ENCODE measurements around the gene SPATA2. TPM values are rescaled to one million over a fixed set of nuclear protein-coding genes. Genes with fewer than 3 reads are reported as not detected.
A peak's percentile ranks its signal among the peaks of the same experiment; 100 is the strongest.

SPATA2 gene
- total and polyA plus RNA-seq, 2 of the 13 experiments (the other 11 are each of a cell fraction or from before 2014, with no cell fraction given) = 3.2 to 8.7 TPM

- TF ChIP-seq ZNF136 (CRISPR knock-in tag; IDR thresholded peaks at IDR 0.05; ENCODE audit: low read depth) (no peak; the same call in 1 of the 2 replicates), ZNF567 (CRISPR knock-in tag; IDR thresholded peaks at IDR 0.05; ENCODE audit: borderline replicate concordance) (no peak), ZNF597 (CRISPR knock-in tag; IDR thresholded peaks at IDR 0.05) (no peak), ZNF775 (CRISPR knock-in tag; IDR thresholded peaks at IDR 0.05; ENCODE audit: borderline replicate concordance) (peak; percentile 53; the same call in 1 of the 2 replicates), MEIS2 (CRISPR knock-in tag; IDR thresholded peaks at IDR 0.05) (peak; percentile 97), BATF2 (CRISPR knock-in tag; IDR thresholded peaks at IDR 0.05) (no peak), SRSF1 (optimal IDR thresholded peaks at IDR 0.05; ENCODE audit: low read depth, low read length) (no peak), ZNF281 (CRISPR knock-in tag; IDR thresholded peaks at IDR 0.05; ENCODE audit: borderline replicate concordance) (0 out of 2 replicates have a peak, but pooled peaks have one; percentile 52), AHDC1 (CRISPR knock-in tag; IDR thresholded peaks at IDR 0.05; ENCODE audit: borderline replicate concordance) (peak; percentile 84; the same call in 1 of the 2 replicates), ZNF460 (CRISPR knock-in tag; IDR thresholded peaks at IDR 0.05; ENCODE audit: borderline replicate concordance) (no peak), HOXD1 (CRISPR knock-in tag; IDR thresholded peaks at IDR 0.05) (peak; percentile 79), ZNF777 (CRISPR knock-in tag; IDR thresholded peaks at IDR 0.05) (no peak), ZIK1 (CRISPR knock-in tag; IDR thresholded peaks at IDR 0.05; ENCODE audit: borderline replicate concordance, low read depth) (no peak), BRD4 (CRISPR knock-in tag; IDR thresholded peaks at IDR 0.05) (0 out of 2 replicates have a peak, but pooled peaks have one; percentile 61)
These were observed 1.0 kb upstream of the SPATA2 start (continued) for GRCh38 chr20:49916146-49917002.

All from HepG2 (cell line).